PC-3 (cell line): ENCODE measurements around the gene IGHMBP2.

ENCODE experiments used
- CTCF ChIP-seq: fragments of 300-600 bp; sonication (generic); conservative IDR thresholded peaks from 2 replicates; pipeline ENCODE4 v1.5.1; 2017; ENCODE audit warnings: antibody characterized with exemption, low read depth, mild to moderate bottlenecking, low read length
- EZH2 ChIP-seq: fragments of 300-600 bp; sonication (generic); IDR thresholded peaks from one replicate; pipeline ENCODE4 v1.6.1; 2017; ENCODE audit warnings: antibody characterized with exemption, mild to moderate bottlenecking, low read length; ENCODE audit not compliant: unreplicated experiment
- EZH2phosphoT487 ChIP-seq: fragments of 300-600 bp; sonication (generic); IDR thresholded peaks from 2 replicates; pipeline ENCODE4 v1.6.1; 2018; ENCODE audit warnings: mild to moderate bottlenecking, antibody characterized with exemption, low read length, borderline replicate concordance

GRCh38 chr11:68946416-68947090 is 42.9 kb downstream of the IGHMBP2 start:
- no peak for TF ChIP-seq CTCF
- TF ChIP-seq EZH2: no peak
- TF ChIP-seq EZH2phosphoT487: no peak
